Caki2 (cell line): ENCODE data around the gene MLNR. TPM values are rescaled to one million over a fixed set of nuclear protein-coding genes. Genes with fewer than 3 reads are reported as not detected.

Experiments used
- DNase-seq: peaks from one replicate; pipeline ENCODE4 v3.0.0-alpha.2; 2015; ENCODE audit warnings: low read depth
- in situ Hi-C: cut with HindIII; loops from 2 replicates; pipeline ENCODE4 v1.10.0; 2016; ENCODE audit warnings: low sequenced_read_pairs, low pct_unique_long_range_greater_than_20kb, mixed read lengths
- total RNA-seq: library from RNA; depleted of rRNA; stranded (reverse); fragments of >200 nt; shearing (Covaris generic); gene quantifications from 2 replicates; pipeline ENCODE4 v1.2.3, GENCODE V29; 2014; ENCODE audit warnings: low replicate concordance; rRNA removed

Gene MLNR
- total RNA-seq, 1 experiment from 2014 or later = not detected

GRCh38 chr13:49258089-49258796, 38.1 kb downstream of the MLNR start:
- in situ Hi-C loops = no loop called here
- DNase-seq = no peak

GRCh38 chr13:49259586-49259985, 39.4 kb downstream of the MLNR start:
- in situ Hi-C loops = no loop called here
- DNase-seq = no peak

- in situ Hi-C loops = no loop called here
Measured at GRCh38 chr13:49262634-49263033, 42.5 kb downstream of the MLNR start.

DNA sequence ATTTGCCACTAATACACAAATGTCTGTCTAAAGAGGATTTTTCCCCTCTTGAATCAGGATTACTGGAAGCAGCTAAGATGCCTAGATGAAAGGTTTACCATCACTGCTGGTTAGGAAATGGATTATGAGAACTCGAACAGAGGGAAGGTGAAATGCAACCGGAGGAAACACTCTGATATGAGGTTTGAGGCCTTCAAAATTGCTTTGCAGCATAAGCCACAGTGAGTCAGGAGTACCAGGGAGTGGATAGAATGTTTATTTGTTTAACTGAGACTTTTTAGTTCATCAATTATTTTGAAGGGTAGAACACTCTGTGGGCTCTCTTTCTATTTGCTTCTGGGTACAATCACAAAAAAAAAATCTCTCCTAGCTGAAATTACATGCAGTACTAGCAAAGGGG, 45.7 kb downstream of the MLNR start:
- DNase-seq = no peak
- in situ Hi-C loops = no loop called here

More at GRCh38 chr13:49262634-49263033, 42.5 kb downstream of the MLNR start:
- no peak for DNase-seq

GRCh38 chr13:49271264-49271663, 51.1 kb downstream of the MLNR start:
- in situ Hi-C loops = no loop called here
- no peak for DNase-seq

Other genes with a start within 250 kb of the MLNR start
- gene FNDC3A, start 244.4 kb upstream of the MLNR start, total RNA-seq = 14.7 and 18.3 TPM in 2 replicates
- gene CDADC1, start 27.6 kb downstream of the MLNR start, total RNA-seq = 1.0 and 2.5 TPM in 2 replicates
- 0.98 and 11.9 TPM in 2 replicates for gene CAB39L, start 223.7 kb downstream of the MLNR start, total RNA-seq
- 2.1 and 4.1 TPM in 2 replicates for gene SETDB2, start 223.9 kb downstream of the MLNR start, total RNA-seq